OCI-LY3 (cell line): ENCODE measurements around the gene FKBP2.

Experiments
- H2AFZ ChIP-seq: fragments of 200-600, 300-600 bp; shearing (Covaris generic); 2 replicates; pipeline ENCODE4 v1.6.0; 2014; ENCODE audit warnings: antibody characterized with exemption, low read depth, low read length
- H3K27ac ChIP-seq: fragments of 200-600, 300-600 bp; sonication (generic); 2 replicates; pipeline ENCODE4 v1.5.1; 2014; ENCODE audit warnings: mild to moderate bottlenecking, low read length, moderate library complexity, mixed read lengths
- H3K27me3 ChIP-seq: fragments of 200-600, 300-600 bp; sonication (generic); 2 replicates; pipeline ENCODE4 v1.6.1; 2014; ENCODE audit warnings: low read depth, low read length, mixed read lengths
- H3K36me3 ChIP-seq: fragments of 200-600, 300-600 bp; sonication (generic); replicated peaks from 2 replicates; pipeline ENCODE3; 2014; ENCODE audit warnings: low read depth, low read length, mixed read lengths
- H3K4me1 ChIP-seq: fragments of 300-600, 200-600 bp; sonication (generic); 2 replicates; pipeline ENCODE4 v1.6.1; 2014; ENCODE audit warnings: low read length, mixed read lengths
- H3K4me2 ChIP-seq: fragments of 200-600, 300-600 bp; sonication (generic); 2 replicates; pipeline ENCODE4 v1.6.1; 2014; ENCODE audit warnings: low read length, mixed read lengths
- H3K4me3 ChIP-seq: fragments of 300-600, 200-600 bp; sonication (generic); 2 replicates; pipeline ENCODE4 v1.5.1; 2014; ENCODE audit warnings: antibody characterized with exemption, mild to moderate bottlenecking, low read length, moderate library complexity
- H3K79me2 ChIP-seq: fragments of 300-600, 200-600 bp; shearing (Covaris generic); 2 replicates; pipeline ENCODE4 v1.6.1; 2014; ENCODE audit warnings: mild to moderate bottlenecking, low read length, mixed read lengths
- H3K9ac ChIP-seq: fragments of 300-600, 200-600 bp; shearing (Covaris generic); 2 replicates; pipeline ENCODE4 v1.6.0; 2014; ENCODE audit warnings: mild to moderate bottlenecking, low read length, moderate library complexity
- H3K9me3 ChIP-seq: fragments of 200-600, 300-600 bp; shearing (Covaris generic); 2 replicates; pipeline ENCODE4 v1.6.1; 2014; ENCODE audit warnings: low read length, mixed read lengths; ENCODE audit not compliant: insufficient read depth
- H4K20me1 ChIP-seq: fragments of 200-600, 300-600 bp; sonication (generic); 2 replicates; pipeline ENCODE4 v1.6.1; 2016; ENCODE audit warnings: low read length, mixed read lengths; ENCODE audit not compliant: insufficient read depth
- CTCF ChIP-seq: fragments of 200-600, 300-600 bp; sonication (generic); IDR thresholded peaks from 2 replicates; pipeline ENCODE4 v1.5.1; 2014; ENCODE audit warnings: antibody characterized with exemption, low read length, low read depth

FKBP2 gene

GRCh38 chr11:64292460-64293254 is 51.8 kb downstream of the FKBP2 start:
- no peak overlapping the region for H2AFZ ChIP-seq
- H3K36me3 ChIP-seq, result no peaks in the 10 kb centered on the region
- no peaks in the 10 kb centered on the region for H3K4me1 ChIP-seq
- no peak overlapping the region for H3K4me3 ChIP-seq
- no peak overlapping the region for H3K27ac ChIP-seq
- H3K9ac ChIP-seq, result no peak overlapping the region
- H3K27me3 ChIP-seq, result peaks cover 16% of the 10 kb centered on the region; the same call in 1 of the 2 replicates
- no peaks in the 10 kb centered on the region for H4K20me1 ChIP-seq
- H3K9me3 ChIP-seq, result no peaks in the 10 kb centered on the region
- H3K79me2 ChIP-seq, result no peaks in the 10 kb centered on the region
- H3K4me2 ChIP-seq, result no peak overlapping the region
- no peak for TF ChIP-seq CTCF
